Neural progenitor cell (in vitro differentiated cells): Measurements from ENCODE around the gene KRT33A. TPM values are rescaled to one million over a fixed set of nuclear protein-coding genes. Genes with fewer than 3 reads are reported as not detected.

Experiments
- DNase-seq: peaks from one replicate; pipeline ENCODE4 v3.0.0-alpha.2; 2016; ENCODE audit warnings: low spot score
- H2AFZ ChIP-seq: fragments of 200-600 bp; sonication (generic); replicated peaks from 2 replicates; pipeline ENCODE4 v1.6.1; 2016; ENCODE audit warnings: antibody characterized with exemption
- H3F3A ChIP-seq: fragments of 200-600 bp; sonication (generic); 2 replicates; pipeline ENCODE4 v1.6.1; 2016; ENCODE audit warnings: antibody characterized with exemption, low read depth
- H3K27ac ChIP-seq: fragments of 200-600 bp; sonication (generic); 2 replicates; pipeline ENCODE4 v1.5.1; 2016; ENCODE audit warnings: mild to moderate bottlenecking
- H3K27me3 ChIP-seq: fragments of 200-600 bp; sonication (generic); 2 replicates; pipeline ENCODE4 v1.6.1; 2016; ENCODE audit warnings: mild to moderate bottlenecking, moderate library complexity
- H3K36me3 ChIP-seq: fragments of 200-600 bp; sonication (generic); 2 replicates; pipeline ENCODE4 v1.5.1; 2016
- H3K4me1 ChIP-seq: fragments of 200-600 bp; sonication (generic); 2 replicates; pipeline ENCODE4 v1.6.1; 2016; ENCODE audit warnings: mixed run types
- H3K4me2 ChIP-seq: fragments of 200-600 bp; sonication (generic); 2 replicates; pipeline ENCODE4 v1.6.1; 2016
- H3K4me3 ChIP-seq: fragments of 200-600 bp; sonication (generic); 2 replicates; pipeline ENCODE4 v1.5.1; 2016
- H3K79me2 ChIP-seq: fragments of 200-600 bp; sonication (generic); 2 replicates; pipeline ENCODE4 v1.6.1; 2016; ENCODE audit warnings: low read depth
- H3K9ac ChIP-seq: fragments of 200-600 bp; sonication (generic); 2 replicates; pipeline ENCODE4 v1.6.1; 2016
- H3K9me3 ChIP-seq: fragments of 200-600 bp; sonication (generic); 2 replicates; pipeline ENCODE4 v1.5.1; 2016; ENCODE audit warnings: low read depth
- H4K20me1 ChIP-seq: fragments of 200-600 bp; sonication (generic); 2 replicates; pipeline ENCODE4 v1.6.1; 2016; ENCODE audit warnings: low read depth
- H3K27ac Mint-ChIP-seq: 3 replicates; pipeline ENCODE4 v1.8.0; 2021; ENCODE audit warnings: mixed read lengths
- H3K27me3 Mint-ChIP-seq: 2 replicates; pipeline ENCODE4 v1.8.0; 2022; ENCODE audit warnings: low read depth, mild to moderate bottlenecking, inconsistent platforms, moderate library complexity, mixed read lengths; ENCODE audit not compliant: insufficient read depth
- H3K36me3 Mint-ChIP-seq: 3 replicates; pipeline ENCODE4 v1.8.0; 2021; ENCODE audit warnings: mixed read lengths
- H3K4me1 Mint-ChIP-seq: 3 replicates; pipeline ENCODE4 v1.8.0; 2021; ENCODE audit warnings: mixed read lengths
- H3K4me3 Mint-ChIP-seq: 3 replicates; pipeline ENCODE4 v1.8.0; 2021; ENCODE audit warnings: mild to moderate bottlenecking, moderate library complexity, mixed read lengths
- H3K9me3 Mint-ChIP-seq: 3 replicates; pipeline ENCODE4 v1.8.0; 2020; ENCODE audit warnings: mixed read lengths
- EZH2 ChIP-seq: fragments of 200-600 bp; sonication (generic); IDR thresholded peaks from 2 replicates; pipeline ENCODE4 v1.6.1; 2017; ENCODE audit warnings: antibody characterized with exemption, mild to moderate bottlenecking, moderate library complexity
- EZH2phosphoT487 ChIP-seq: fragments of 200-600 bp; sonication (generic); IDR thresholded peaks from 2 replicates; pipeline ENCODE4 v1.6.1; 2017; ENCODE audit warnings: antibody characterized with exemption
- total RNA-seq: library from RNA; depleted of rRNA; stranded (reverse); fragments of >200 nt; gene quantifications from 2 replicates; pipeline ENCODE4 v1.2.3, GENCODE V29; 2015; ENCODE audit warnings: low replicate concordance
- TF ChIP-seq, protein P1 (sequence below): fragments of 200-600 bp; sonication (generic); IDR thresholded peaks from 2 replicates; pipeline ENCODE4 v1.5.1; 2017; ENCODE audit warnings: antibody characterized with exemption, mild to moderate bottlenecking

Gene KRT33A
- total RNA-seq, 1 donor from 2014 or later: not detected

DNA sequence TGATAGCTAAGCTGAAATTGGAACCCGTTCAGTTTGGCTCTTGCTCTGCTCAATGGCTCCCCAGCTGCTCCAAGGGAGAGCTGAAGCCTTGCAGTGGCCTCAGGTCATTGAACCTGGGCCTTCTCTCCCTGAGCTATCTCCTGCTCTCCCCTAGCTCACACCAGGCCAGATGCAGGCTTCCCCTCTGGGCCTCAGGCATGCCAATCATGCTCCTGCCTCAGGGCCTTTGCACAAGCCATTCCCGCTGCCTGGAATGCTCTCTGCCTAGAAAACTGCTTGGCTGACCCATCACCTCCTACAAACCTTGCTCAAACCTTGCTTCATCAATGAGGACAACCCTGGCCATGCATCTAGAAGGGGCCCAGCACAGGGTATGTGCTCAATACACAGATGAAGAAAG lies 18.4 kb downstream of the KRT33A start:
- DNase-seq: no peak

DNA sequence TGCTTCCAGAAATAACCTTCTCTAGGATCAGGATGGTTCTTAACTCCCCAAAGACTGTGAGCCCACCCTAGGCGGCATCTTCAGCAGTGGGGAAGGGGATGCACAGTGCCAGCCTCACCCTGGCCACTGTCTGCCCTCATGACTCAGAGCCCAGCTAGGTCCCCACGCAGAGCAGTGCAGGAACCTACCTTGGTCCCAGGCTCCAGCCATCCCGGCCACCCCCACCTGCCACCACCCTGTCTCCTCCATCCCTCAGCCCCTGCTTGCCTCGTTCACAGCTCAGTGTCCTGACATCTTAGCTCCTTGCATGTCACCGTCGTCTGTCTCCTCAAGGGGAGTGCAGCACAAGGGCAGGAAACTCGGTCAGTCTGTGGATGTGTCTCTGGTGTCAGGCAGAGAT lies 19.0 kb downstream of the KRT33A start:
- Mint-ChIP-seq H3K27me3 (peaks cover 4% of the 10 kb centered on the region), H3K27ac (no peak overlapping the region), H3K4me3 (no peak overlapping the region), H3K4me1 (peaks cover 6% of the 10 kb centered on the region), H3K36me3 (no peaks in the 10 kb centered on the region), H3K9me3 (no peaks in the 10 kb centered on the region)
- Histone ChIP-seq H3K4me1 (no peaks in the 10 kb centered on the region), H3K27me3 (no peaks in the 10 kb centered on the region), H3F3A (no peaks in the 10 kb centered on the region), H3K79me2 (no peaks in the 10 kb centered on the region), H2AFZ (no peak overlapping the region), H3K4me3 (no peak overlapping the region), H3K9me3 (no peaks in the 10 kb centered on the region), H3K36me3 (no peaks in the 10 kb centered on the region), H3K27ac (no peak overlapping the region), H3K9ac (no peak overlapping the region), H4K20me1 (no peaks in the 10 kb centered on the region), H3K4me2 (no peak overlapping the region)
- TF ChIP-seq EZH2phosphoT487: no peak
- no peak for TF ChIP-seq EZH2
- TF ChIP-seq, protein P1, sequence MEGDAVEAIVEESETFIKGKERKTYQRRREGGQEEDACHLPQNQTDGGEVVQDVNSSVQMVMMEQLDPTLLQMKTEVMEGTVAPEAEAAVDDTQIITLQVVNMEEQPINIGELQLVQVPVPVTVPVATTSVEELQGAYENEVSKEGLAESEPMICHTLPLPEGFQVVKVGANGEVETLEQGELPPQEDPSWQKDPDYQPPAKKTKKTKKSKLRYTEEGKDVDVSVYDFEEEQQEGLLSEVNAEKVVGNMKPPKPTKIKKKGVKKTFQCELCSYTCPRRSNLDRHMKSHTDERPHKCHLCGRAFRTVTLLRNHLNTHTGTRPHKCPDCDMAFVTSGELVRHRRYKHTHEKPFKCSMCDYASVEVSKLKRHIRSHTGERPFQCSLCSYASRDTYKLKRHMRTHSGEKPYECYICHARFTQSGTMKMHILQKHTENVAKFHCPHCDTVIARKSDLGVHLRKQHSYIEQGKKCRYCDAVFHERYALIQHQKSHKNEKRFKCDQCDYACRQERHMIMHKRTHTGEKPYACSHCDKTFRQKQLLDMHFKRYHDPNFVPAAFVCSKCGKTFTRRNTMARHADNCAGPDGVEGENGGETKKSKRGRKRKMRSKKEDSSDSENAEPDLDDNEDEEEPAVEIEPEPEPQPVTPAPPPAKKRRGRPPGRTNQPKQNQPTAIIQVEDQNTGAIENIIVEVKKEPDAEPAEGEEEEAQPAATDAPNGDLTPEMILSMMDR: no peak
- DNase-seq: no peak

More for the DNA sequence above, 18.4 kb downstream of the KRT33A start:
- no peaks in the 10 kb centered on the region for H3K9me3 ChIP-seq
- no peaks in the 10 kb centered on the region for H3K27me3 ChIP-seq
- H3K79me2 ChIP-seq: no peaks in the 10 kb centered on the region
- no peak overlapping the region for H2AFZ ChIP-seq
- H3K4me3 ChIP-seq: no peak overlapping the region
- no peak overlapping the region for H3K27ac ChIP-seq
- no peaks in the 10 kb centered on the region for H3K36me3 ChIP-seq
- Mint-ChIP-seq H3K4me3 (no peak overlapping the region), H3K9me3 (no peaks in the 10 kb centered on the region), H3K4me1 (peaks cover 6% of the 10 kb centered on the region), H3K36me3 (no peaks in the 10 kb centered on the region), H3K27me3 (peaks cover 4% of the 10 kb centered on the region), H3K27ac (no peak overlapping the region)
- no peak for TF ChIP-seq EZH2
- TF ChIP-seq, protein P1: no peak
- TF ChIP-seq EZH2phosphoT487: no peak
- H4K20me1 ChIP-seq: no peaks in the 10 kb centered on the region
- H3K9ac ChIP-seq: no peak overlapping the region
- H3K4me1 ChIP-seq: no peaks in the 10 kb centered on the region
- H3F3A ChIP-seq: no peaks in the 10 kb centered on the region
- H3K4me2 ChIP-seq: no peak overlapping the region

DNA sequence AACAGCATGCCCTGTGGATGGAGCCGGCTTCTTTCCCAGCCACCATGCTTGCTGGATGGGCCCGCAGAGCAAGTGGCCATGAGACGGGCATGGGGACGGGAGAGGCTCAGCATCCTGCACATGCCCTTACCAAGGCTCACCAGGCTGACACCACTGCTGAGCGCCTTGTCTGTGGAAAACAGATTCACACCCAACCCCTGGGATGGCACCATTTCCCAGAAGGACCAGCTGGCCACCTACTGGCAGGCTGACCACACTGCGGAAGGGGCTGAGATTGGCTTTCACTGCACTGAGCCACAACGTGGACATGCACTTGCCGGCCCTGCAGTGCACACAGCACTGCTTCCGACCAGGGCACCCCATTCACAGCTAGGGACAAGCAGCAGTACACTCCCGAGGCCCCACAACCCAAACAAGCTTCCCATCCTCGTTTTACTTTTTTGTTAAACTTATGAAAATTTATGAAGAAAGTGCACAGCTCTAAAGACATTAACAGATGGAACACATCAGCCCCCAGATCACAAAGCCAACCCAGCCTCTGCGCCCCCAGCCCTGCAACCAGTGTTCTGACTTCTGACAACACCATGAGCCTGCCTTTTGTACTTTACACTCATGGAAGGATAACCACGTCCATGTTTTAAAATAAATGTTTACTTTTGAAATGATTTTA lies 21.2 kb downstream of the KRT33A start:
- H3K36me3 Mint-ChIP-seq: no peaks in the 10 kb centered on the region
- H3K4me3 ChIP-seq: no peak overlapping the region
- TF ChIP-seq, protein P1: peak; percentile 72
- TF ChIP-seq EZH2phosphoT487: no peak
- H3K9ac ChIP-seq: no peak overlapping the region
- no peaks in the 10 kb centered on the region for H3K9me3 ChIP-seq
- H4K20me1 ChIP-seq: no peaks in the 10 kb centered on the region
- H3K27ac Mint-ChIP-seq: no peak overlapping the region
- H3K27me3 ChIP-seq: no peaks in the 10 kb centered on the region
- H3K4me1 ChIP-seq: no peaks in the 10 kb centered on the region
- DNase-seq: peak; percentile 68
- H3K9me3 Mint-ChIP-seq: no peaks in the 10 kb centered on the region
- H3K4me3 Mint-ChIP-seq: no peak overlapping the region
- H3K36me3 ChIP-seq: no peaks in the 10 kb centered on the region
- H3K27me3 Mint-ChIP-seq: peaks cover 3% of the 10 kb centered on the region
- H3K4me1 Mint-ChIP-seq: peaks cover 6% of the 10 kb centered on the region
- no peak overlapping the region for H3K27ac ChIP-seq
- no peaks in the 10 kb centered on the region for H3K79me2 ChIP-seq
- no peaks in the 10 kb centered on the region for H3F3A ChIP-seq
- H2AFZ ChIP-seq: no peak overlapping the region
- H3K4me2 ChIP-seq: no peak overlapping the region
